K562 (cell line): ENCODE results near the gene EVI5L. TPM values are rescaled to one million over a fixed set of nuclear protein-coding genes. Genes with fewer than 3 reads are reported as not detected.

Experiments
- BCL6 ChIP-seq: fragments of 250-450 bp; sonication (Bioruptor Pico); IDR thresholded peaks from 2 replicates; pipeline ENCODE4 v1.4.0; 2020
- BRF1 ChIP-seq: IDR thresholded peaks from 3 replicates; pipeline ENCODE4 v1.6.1; 2011; ENCODE audit warnings: borderline replicate concordance, mild to moderate bottlenecking; ENCODE audit not compliant: insufficient read length; ENCODE audit errors: extremely low read depth
- ELF4 ChIP-seq: fragments of 450-650 bp; formaldehyde crosslinking; IDR thresholded peaks from 2 replicates; pipeline ENCODE4 v1.4.0; 2022; ENCODE audit warnings: missing genetic modification characterization
- HEY1 ChIP-seq: fragments of 250-450 bp; sonication (Bioruptor Pico); IDR thresholded peaks from 2 replicates; pipeline ENCODE4 v1.5.0; 2020; ENCODE audit warnings: mild to moderate bottlenecking, moderate library complexity, borderline replicate concordance
- MCM2 ChIP-seq: fragments of 450-650 bp; IDR thresholded peaks from 2 replicates; pipeline ENCODE4 v1.6.1; 2017; ENCODE audit warnings: low read depth, mild to moderate bottlenecking
- MCM5 ChIP-seq: fragments of 450-650 bp; IDR thresholded peaks from 2 replicates; pipeline ENCODE4 v1.6.1; 2016; ENCODE audit warnings: low read depth
- MGA ChIP-seq: fragments of 450-650 bp; IDR thresholded peaks from 2 replicates; pipeline ENCODE4 v1.6.1; 2016; ENCODE audit warnings: mild to moderate bottlenecking, moderate library complexity
- RBM39 ChIP-seq: fragments of 200-400 bp; formaldehyde crosslinking; optimal IDR thresholded peaks from 2 replicates; pipeline ENCODE3; 2018; ENCODE audit warnings: low read depth, low read length
- SRF ChIP-seq, 2 experiments: fragments of 250-450, 450-650 bp in 1 of 2; sonication (Bioruptor Pico) in 1 of 2; sonication (generic) in 1 of 2; formaldehyde crosslinking; IDR thresholded peaks; 2 replicates each; pipeline versions ENCODE4 v1.5.0 to v1.5.1; 2020 to 2022; ENCODE audit warnings: mild to moderate bottlenecking in 1 of 2, missing genetic modification reagents in 1 of 2
- ZBTB12 ChIP-seq: fragments of 250-450 bp; sonication (Bioruptor Pico); IDR thresholded peaks from 2 replicates; pipeline ENCODE4 v1.4.0; 2020
- ZNF143 ChIP-seq: sonication (generic); formaldehyde crosslinking; IDR thresholded peaks from 2 replicates; pipeline ENCODE4 v1.9.0; 2022; ENCODE audit warnings: mild to moderate bottlenecking, missing genetic modification reagents
- ZNF174 ChIP-seq: fragments of 250-450 bp; sonication (Bioruptor Pico); IDR thresholded peaks from 2 replicates; pipeline ENCODE4 v1.4.0; 2020; ENCODE audit warnings: mild to moderate bottlenecking
- ZNF449 ChIP-seq: fragments of 250-450 bp; sonication (Bioruptor Pico); IDR thresholded peaks from 2 replicates; pipeline ENCODE4 v1.8.0; 2022; ENCODE audit warnings: moderate library complexity, mild to moderate bottlenecking, inconsistent platforms
- ZNF695 ChIP-seq: fragments of 450-650 bp; formaldehyde crosslinking; IDR thresholded peaks from 2 replicates; pipeline ENCODE4 v1.4.0; 2020; ENCODE audit warnings: mild to moderate bottlenecking, moderate library complexity
- polyA plus RNA-seq, 8 experiments: library from polyadenylated mRNA; depleted of rRNA in 4 of 8; stranded (reverse) in 5 of 8; unstranded in 3 of 8; fragments of >200 nt; fragmentation: Nextera tagmentation in 2 of 8; fragmentation: Illumina TruSeq in 1 of 8; extraction: Ambion mirVana in 2 of 8; extraction: Trizol in 1 of 8; gene quantifications; 2 replicates each; pipeline versions ENCODE4 v1.2.1 to v1.2.3, GENCODE V29; 2011 to 2014; ENCODE audit warnings: inconsistent platforms in 1 of 8, missing spikeins in 1 of 8
- total RNA-seq, 7 experiments: library from RNA; depleted of rRNA in 6 of 7; stranded (reverse); fragments of >200 nt in 6 of 7; fragmentation: Illumina TruSeq in 2 of 7; extraction: Trizol in 2 of 7; gene quantifications; 2 replicates each; pipeline versions ENCODE4 v1.2.1 to v1.2.3, GENCODE V29; 2011 to 2021; ENCODE audit warnings: low replicate concordance in 1 of 7

The EVI5L gene
- total and polyA plus RNA-seq, 9 of the 15 experiments (the other 6 are each of a cell fraction or from before 2014, with no cell fraction given): 0.69 to 1.8 (median 1.2) TPM; not detected in 2

- TF ChIP-seq MGA: no peak
- no peak for TF ChIP-seq MCM2
- no peak for TF ChIP-seq MCM5
- TF ChIP-seq ZNF174 (CRISPR knock-in tag): no peak
- no peak for TF ChIP-seq RBM39
- TF ChIP-seq BCL6 (CRISPR knock-in tag): no peak
- no peak for TF ChIP-seq ZNF449
- TF ChIP-seq ZNF143 (CRISPR knock-in tag): no peak
- TF ChIP-seq ZBTB12: peak; percentile 77
- no peak for TF ChIP-seq ELF4
- no peak for TF ChIP-seq SRF (CRISPR knock-in tag; IDR thresholded peaks at IDR 0.05)
- no peak for TF ChIP-seq BRF1
- TF ChIP-seq HEY1 (CRISPR knock-in tag): no peak
- no peak for TF ChIP-seq ZNF695 (CRISPR knock-in tag)
Measured at GRCh38 chr19:7829561-7830271, at the start of gene EVI5L (continued).
